ENCODE measurements around the gene YIPF5.

The YIPF5 gene

DNA sequence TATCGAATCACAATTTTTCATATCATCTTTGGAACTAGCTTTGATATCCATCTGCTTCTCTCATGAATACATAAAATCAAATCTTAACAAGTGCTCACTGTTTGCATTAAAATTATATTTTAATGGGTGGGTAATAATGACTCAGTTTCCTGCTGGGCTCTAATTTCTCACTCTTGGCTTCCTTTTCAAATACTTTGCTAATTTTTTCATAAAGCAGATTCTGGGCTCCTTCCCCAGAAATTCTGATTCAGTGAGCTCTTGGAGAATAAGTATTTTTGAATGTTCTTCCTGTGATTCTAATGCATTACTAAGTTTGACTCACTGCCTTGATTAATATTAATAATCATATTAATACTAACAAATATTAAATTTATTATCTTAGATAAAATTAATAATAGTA is 48.9 kb downstream of the YIPF5 start:
- DNase-seq (ENCODE audit: low read depth), result no peak

DNA sequence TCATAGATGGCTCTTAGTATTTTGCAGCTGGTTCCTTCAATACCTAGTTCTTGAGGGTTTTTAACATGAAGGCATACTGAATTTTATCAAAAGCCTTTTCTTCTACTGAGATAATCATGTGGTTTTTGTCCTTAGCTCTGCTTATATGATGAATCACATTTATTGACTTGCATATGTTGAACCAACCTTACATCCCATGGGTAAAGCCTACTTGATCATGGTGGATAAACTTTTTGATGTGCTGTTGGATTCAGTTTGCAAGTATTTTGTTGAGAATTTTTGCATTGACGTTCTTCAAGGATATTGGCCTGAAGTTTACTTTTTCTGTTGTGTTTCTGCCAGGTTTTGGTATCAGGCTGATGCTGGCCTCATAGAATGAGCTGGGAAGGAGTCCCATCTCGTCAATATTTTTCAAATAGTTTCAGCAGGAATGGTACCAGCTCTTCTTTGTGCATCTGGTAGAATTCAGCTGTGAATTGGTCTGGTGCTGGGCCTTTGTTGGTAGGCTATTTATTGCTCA is 49.7 kb downstream of the YIPF5 start:
- TF ChIP-seq, protein P1, sequence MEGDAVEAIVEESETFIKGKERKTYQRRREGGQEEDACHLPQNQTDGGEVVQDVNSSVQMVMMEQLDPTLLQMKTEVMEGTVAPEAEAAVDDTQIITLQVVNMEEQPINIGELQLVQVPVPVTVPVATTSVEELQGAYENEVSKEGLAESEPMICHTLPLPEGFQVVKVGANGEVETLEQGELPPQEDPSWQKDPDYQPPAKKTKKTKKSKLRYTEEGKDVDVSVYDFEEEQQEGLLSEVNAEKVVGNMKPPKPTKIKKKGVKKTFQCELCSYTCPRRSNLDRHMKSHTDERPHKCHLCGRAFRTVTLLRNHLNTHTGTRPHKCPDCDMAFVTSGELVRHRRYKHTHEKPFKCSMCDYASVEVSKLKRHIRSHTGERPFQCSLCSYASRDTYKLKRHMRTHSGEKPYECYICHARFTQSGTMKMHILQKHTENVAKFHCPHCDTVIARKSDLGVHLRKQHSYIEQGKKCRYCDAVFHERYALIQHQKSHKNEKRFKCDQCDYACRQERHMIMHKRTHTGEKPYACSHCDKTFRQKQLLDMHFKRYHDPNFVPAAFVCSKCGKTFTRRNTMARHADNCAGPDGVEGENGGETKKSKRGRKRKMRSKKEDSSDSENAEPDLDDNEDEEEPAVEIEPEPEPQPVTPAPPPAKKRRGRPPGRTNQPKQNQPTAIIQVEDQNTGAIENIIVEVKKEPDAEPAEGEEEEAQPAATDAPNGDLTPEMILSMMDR (conservative IDR thresholded peaks at IDR 0.05; ENCODE audit: low read depth, low read length), result no peak
- H3K4me3 ChIP-seq (ENCODE audit: low read depth, low read length), result no peak overlapping the region
- no peak for DNase-seq (ENCODE audit: low read depth)

More for the DNA sequence above, 48.9 kb downstream of the YIPF5 start:
- TF ChIP-seq, protein P1 (conservative IDR thresholded peaks at IDR 0.05; ENCODE audit: low read depth, low read length), result no peak
- H3K4me3 ChIP-seq (ENCODE audit: low read depth, low read length), result no peak overlapping the region

- DNase-seq (ENCODE audit: low read depth), result no peak
- TF ChIP-seq, protein P1 (conservative IDR thresholded peaks at IDR 0.05; ENCODE audit: low read depth, low read length), result no peak
- no peak overlapping the region for H3K4me3 ChIP-seq (ENCODE audit: low read depth, low read length)
These were observed 53.0 kb downstream of the YIPF5 start for GRCh38 chr5:144117412-144117811.

DNA sequence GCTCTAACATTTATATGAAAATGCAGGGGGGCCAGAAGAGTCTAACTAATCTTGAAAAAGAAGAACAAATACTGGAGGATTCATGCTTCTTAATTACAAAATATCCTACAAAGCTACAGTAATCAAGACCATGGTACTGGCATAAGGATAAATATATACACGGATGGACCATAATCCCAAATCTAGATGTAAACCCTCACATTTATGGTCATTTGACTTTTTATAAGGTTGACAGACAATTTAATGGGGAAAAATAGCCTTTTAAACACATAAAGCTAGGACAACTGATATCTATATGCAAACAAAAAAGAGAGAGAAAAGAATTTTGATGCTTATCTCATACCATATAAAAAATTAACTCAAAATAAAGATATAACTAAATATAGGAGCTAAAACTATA is 55.9 kb downstream of the YIPF5 start:
- DNase-seq (ENCODE audit: low read depth), result no peak
- TF ChIP-seq, protein P1 (conservative IDR thresholded peaks at IDR 0.05; ENCODE audit: low read depth, low read length), result no peak

More for the DNA sequence above, 55.9 kb downstream of the YIPF5 start:
- H3K4me3 ChIP-seq (ENCODE audit: low read depth, low read length), result no peak overlapping the region
